GM12801 (cell line): ENCODE measurements around the gene DTYMK.

Experiments
- CTCF ChIP-seq: IDR thresholded peaks from one replicate; pipeline ENCODE4 v1.5.1; 2011; ENCODE audit warnings: control low read depth; ENCODE audit not compliant: insufficient read length; ENCODE audit errors: extremely low read depth

Gene DTYMK

GRCh38 chr2:241702155-241703031 lies 15.8 kb upstream of the DTYMK start:
- no peak for TF ChIP-seq CTCF

DNA sequence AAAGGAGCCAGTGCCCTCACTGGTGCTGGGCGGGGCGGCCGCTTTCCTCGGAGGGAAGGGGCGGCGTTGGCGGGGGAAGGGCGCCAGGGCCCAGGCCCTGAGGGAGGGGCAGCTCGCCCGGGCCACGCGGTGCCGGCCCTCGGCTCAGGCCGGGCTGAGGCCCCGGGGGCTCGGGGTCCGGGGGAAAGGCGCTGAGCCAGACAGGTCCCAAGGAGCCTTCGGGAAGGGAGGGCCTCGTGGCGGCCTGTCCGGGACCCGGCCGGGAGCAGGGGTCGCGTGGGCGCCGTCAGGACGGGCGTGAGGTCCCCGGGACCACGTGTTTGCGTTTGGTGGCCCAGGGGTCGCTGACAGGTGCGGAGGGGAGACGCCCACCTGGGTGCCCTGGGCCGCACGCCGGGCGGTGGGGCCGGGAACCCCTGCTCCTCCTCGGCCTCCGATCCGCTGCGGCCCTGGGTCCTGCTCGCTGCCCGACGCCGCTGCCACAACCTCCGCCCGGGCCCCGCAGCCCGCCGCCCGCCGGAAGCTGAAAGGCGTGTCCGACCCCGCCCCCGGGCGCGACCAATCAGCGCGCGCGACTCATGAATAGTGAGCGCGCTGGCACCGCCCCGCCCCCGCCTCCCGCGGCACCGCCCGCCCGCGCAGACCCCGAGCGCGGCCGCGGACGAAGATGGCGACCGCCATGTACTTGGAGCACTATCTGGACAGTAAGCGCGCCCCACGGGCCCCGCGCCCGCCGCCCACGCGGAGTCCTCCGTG lies 15.0 kb upstream of the DTYMK start, which contains the start of gene ING5:
ING5 (plus strand) TSS at position 641 of the 756 bp plus-strand sequence; CDS start at position 668, 27 bp downstream.
- no peak for TF ChIP-seq CTCF

DNA sequence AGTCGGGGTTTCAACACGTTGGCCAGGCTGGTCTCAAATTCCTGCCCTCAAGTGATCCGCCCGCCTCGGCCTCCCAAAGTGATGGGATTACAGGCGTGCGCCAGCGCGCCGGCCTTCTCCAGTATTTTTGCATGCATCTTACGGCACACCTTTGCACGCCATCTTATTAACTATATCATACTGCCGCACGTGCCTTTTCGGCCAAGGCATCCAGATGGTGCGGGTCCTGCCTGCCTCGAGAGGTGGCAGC lies 14.5 kb upstream of the DTYMK start:
- no peak for TF ChIP-seq CTCF

- no peak for TF ChIP-seq CTCF
These were observed 9.0 kb upstream of the DTYMK start for GRCh38 chr2:241695651-241696050.

GRCh38 chr2:241692448-241692847 lies 5.8 kb upstream of the DTYMK start:
- TF ChIP-seq CTCF, result no peak

DNA sequence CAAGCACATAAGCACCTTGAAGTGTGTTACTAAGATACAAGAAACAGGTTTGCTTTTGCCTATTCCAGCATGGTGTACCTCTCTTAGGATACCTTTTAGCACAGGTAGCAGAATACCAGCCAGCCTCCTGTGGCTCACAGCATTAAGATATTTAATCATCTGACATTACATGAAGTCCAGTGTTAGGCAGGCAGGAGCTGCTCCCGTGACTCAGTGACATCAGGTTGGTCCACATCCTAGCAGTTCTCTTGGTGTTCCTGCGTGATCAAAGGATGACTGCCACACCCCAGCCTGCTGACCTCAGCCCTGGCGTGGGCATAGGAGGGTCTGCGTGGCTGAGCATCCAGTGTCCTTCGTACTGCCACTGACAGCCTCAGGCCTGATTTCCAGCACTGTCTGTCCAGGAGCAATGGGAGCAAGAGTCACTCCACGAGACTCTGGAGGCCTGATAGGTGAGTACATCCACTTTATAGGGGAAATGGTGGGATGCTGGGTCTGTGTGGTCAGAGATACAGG lies 3.6 kb upstream of the DTYMK start:
- no peak for TF ChIP-seq CTCF

GRCh38 chr2:241689306-241689705 lies 2.7 kb upstream of the DTYMK start:
- TF ChIP-seq CTCF, result no peak
